ENCODE measurements around the gene ADD2.

ADD2 gene

GRCh38 chr2:70719231-70719630 lies 48.8 kb downstream of the ADD2 start:
- DNase-seq = no peak

- DNase-seq = no peak
Measured at GRCh38 chr2:70718736-70719135, 49.3 kb downstream of the ADD2 start.

- no peak for DNase-seq
Measured at GRCh38 chr2:70718241-70718640, 49.8 kb downstream of the ADD2 start.

- DNase-seq = no peak
Measured at GRCh38 chr2:70717431-70718038, 50.5 kb downstream of the ADD2 start.

GRCh38 chr2:70716951-70717350 lies 51.0 kb downstream of the ADD2 start:
- DNase-seq = no peak

- DNase-seq = no peak
Measured at GRCh38 chr2:70716131-70716743, 51.8 kb downstream of the ADD2 start.

DNA sequence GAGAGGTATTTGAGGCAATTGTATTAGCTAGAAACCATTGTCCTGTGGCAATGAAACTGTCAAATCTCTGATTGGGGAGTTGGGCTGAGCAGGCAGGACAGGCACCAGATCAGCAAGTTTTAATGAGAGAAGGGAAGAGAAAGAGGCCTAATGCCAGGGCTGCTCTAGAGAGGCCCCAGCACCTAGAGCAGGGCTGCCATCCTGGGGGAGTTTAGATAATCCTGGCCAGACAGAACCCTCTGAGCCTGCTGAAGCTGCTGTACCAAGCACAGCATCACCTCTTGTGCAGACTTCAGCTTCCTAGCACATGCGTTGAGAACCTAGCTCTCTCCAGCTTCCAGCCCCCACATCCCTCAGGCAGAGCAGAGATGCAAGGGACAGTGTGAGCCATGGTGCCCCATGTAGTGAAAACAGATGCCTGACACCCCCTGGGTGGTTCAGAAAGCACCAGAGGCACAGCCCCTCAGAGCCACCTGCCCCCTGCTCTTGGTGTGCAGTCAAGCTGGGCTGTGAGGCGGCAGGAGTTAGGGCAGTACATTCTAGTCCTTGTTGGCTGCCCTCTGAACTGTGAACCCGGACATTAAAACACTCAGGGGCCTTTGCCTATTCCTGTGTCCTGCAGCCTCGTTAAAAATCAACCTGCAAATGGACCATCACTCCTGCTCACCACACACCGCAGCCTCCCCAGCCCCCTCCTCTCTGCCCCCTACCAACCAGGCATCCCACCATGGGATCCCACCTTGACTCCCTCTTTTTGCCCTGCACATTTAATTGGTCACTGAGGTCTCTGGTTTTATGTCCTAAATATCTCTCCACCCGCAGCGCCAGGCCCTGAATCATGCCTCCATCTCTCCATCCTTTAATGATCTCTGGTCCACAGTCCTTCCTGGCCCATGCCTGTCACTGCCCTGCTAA lies 52.7 kb downstream of the ADD2 start:
- no peak for DNase-seq

GRCh38 chr2:70714141-70714905 lies 53.7 kb downstream of the ADD2 start:
- DNase-seq = no peak

- no peak for DNase-seq
Measured at GRCh38 chr2:70712916-70713315, 55.1 kb downstream of the ADD2 start.

DNA sequence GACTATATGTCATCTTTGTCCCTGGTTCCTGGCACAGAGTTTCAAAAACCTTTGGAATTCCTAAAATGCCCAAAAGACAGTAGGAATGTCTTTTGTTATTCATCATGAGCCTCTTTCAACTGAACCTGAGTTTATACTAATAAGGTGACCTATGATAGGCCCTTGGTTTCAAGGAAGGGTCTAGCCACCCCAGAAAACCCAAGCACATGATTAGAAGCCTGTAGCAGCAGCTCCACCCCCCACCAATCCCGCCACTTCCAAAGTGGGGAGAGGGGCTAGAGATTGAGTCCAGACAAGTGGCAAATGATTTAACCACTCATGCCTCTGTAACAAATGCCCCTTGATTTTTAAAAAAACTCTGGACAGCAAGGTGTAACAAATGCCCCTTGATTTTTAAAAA lies 56.8 kb downstream of the ADD2 start:
- no peak for DNase-seq

DNA sequence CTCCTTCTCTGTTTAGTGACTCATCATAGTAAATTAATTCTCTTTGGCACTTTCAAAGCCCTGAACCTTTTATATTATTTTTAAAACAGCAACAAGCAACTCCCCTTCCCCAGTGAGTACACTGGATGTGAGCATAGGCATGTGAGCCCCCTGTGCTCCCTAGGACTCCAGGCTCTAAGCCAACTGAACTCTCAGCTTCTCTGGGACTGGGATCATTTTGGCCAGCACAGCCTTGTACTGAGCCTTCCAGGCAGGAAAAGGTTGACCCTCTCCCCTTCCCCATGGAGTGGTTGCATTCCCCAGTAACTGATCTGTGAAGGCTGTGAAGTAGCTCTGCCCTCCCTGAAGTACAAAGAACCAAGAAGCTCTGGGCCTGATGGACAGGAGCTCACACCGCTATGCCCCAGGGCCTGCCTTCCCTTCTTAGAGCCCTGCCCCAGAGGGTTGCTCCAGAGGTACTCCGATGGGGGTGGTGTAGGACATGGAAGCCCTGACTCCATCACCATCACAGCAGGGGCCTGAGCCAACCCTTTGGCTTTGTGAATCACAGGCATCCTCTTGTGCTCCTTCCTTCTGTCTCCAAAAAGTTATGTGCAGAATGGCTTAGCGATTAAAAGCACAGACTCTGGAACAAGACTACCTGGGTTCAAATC lies 57.8 kb downstream of the ADD2 start:
- DNase-seq = no peak

DNA sequence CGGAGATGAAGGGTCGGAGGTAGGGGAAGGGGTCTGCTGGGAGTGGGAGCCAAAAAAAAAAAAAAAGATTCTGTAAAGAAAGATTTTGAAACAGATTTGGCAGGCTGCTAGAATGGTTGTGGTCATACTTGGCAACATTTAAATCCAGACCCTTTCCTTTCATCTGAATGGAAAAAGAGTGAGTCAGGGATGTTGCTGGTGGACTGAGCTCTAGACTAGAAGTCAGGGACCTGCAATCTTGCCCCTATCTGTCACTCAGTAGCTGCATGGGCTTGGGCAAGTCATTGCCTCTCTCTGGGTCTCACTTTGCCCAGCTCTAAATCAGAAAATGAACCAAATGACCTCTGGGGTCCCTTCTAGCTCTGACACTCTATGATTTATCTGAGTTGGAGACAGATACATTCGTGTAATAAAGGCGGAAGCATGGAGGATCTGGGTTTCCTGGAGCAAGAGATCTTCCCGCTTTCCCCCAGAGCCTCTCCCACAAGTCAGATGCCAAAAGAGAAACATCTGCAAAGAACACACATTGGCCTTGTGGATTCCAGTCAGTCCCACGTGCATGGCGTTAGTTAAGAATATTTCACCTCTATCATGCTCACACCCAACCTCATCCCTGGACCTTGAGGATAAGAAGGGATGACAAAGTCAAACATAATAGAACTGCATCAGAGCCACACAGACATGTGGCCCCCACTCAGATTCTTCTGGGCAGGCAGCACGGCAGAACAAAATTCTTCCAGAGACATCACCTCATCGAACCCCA lies 58.5 kb downstream of the ADD2 start:
- DNase-seq = no peak

DNA sequence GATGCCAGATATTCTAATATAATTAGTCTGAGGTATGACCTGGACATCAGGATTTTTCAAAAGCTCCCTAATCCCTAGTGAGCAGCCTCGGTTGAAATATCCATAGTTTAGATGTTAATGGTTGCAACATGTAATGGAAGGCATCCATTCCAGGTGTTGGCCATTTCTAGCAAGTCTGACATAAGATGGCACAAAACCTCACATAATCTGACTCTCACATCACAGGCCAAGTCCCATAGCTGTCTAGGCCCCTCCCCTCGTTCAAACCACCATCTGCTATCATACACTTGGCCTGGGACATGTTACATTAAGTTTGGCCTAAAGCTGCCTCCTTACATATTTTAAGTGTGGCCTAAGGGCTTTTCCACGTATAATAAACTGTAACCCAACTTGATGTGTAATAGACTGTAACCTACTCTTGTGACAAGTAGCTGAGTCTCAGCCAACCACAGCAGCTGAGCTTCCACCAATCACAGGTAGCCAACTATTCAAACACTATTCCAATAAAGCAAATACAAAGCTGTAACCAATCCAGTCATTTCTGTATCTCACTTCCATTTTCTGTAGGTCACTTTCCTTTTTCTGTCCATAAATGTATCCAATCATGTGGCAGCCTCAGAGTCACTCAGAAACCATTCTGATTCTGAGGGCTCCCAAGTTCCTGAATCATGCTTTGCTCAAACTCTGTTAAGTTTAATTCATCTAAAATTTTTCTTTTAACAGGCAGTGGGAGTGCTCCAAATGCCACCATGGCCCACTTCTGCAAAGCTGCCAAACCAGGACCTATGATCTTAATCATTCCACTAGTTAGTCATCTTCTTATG lies 59.4 kb downstream of the ADD2 start:
- DNase-seq = no peak

DNA sequence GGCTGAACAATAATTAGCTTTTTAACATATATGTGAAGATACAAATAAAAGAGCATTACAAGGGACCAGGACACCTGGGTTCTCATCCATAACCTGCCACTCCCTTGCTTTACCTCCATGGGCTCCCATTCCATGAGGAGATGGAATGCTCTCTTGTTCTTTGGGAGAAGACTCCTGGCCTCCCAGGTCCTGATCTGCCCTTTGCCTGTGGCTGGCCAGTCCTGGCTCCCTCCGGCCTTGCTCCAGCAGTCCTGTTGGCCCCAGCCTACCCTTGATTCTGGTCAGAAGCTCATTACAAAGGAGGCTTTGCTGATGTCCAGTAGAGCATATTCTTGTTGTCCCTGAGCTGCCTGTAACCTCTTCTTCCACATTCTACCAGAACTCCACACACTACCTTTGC lies 60.3 kb downstream of the ADD2 start:
- no peak for DNase-seq

DNA sequence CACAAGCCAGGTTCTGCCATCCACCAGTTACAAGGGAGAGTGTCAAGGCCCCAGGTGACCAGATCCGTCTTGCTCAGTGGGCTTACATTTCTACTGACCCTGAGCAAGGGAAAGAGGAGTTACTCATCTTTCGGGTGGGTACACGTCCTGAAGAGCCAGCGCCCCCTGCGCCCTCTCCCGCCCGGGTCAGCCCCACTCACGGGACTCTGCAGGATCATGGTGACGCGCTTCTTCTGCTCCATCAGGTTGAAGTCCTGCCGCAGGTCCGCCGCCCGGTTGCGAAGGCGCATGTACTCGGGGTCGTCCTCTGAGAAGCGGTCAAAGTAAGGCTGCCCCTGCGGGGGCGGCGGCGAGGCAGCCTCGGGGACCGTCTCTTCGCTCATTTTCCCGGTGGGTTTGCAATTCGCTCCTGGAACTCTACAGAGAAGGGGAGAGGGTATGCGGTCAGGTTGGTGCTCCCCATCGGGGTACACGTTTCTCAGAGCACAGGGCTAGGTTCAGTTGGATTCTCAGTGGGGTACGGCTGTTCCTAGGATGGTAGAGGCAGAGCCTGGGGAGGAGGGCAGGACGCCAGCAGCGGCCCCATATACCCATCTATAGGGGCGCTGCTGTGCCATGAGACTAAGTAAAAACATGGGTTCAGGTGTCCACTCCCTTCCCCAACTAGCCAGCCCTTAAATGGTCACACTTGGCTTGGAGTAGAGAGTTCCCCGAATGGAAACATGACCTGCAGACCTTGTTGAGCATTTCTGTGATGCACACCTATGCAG lies 61.8 kb downstream of the ADD2 start:
- no peak for DNase-seq

DNA sequence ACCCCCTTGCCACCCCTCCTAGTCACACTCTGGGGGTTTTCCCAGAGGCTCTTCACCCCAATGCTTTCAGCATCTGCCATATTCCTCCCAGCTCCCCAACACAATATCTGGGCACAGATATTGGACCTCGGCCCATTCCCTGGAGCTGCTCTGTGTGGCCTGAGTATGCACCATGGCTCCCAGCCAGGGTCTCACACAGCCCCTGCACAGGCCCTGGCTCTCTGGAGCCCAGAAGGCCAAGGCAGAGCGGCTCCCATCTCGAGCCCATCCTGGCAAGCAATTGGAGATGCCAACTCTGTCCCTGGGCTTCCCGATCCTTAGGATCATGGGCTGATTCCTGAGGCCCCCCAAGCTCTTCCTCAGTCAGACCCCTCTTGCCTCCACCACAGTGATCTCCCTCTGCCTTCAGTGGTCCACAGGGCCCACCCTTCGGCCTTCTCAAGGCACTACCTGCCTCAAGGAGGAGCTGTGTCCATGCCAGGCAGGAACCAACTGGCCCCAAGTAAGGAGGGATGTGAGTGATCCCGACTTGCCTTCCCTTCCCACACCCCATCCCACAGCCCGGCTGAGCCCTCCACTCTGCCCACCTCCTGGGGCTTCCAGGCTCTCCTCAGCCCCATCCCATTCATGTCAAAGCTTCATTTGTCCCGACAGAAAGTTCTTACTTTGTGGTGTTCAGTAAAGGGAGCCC lies 62.7 kb downstream of the ADD2 start:
- DNase-seq = no peak

GRCh38 chr2:70703900-70704549 lies 64.0 kb downstream of the ADD2 start:
- DNase-seq = no peak

DNA sequence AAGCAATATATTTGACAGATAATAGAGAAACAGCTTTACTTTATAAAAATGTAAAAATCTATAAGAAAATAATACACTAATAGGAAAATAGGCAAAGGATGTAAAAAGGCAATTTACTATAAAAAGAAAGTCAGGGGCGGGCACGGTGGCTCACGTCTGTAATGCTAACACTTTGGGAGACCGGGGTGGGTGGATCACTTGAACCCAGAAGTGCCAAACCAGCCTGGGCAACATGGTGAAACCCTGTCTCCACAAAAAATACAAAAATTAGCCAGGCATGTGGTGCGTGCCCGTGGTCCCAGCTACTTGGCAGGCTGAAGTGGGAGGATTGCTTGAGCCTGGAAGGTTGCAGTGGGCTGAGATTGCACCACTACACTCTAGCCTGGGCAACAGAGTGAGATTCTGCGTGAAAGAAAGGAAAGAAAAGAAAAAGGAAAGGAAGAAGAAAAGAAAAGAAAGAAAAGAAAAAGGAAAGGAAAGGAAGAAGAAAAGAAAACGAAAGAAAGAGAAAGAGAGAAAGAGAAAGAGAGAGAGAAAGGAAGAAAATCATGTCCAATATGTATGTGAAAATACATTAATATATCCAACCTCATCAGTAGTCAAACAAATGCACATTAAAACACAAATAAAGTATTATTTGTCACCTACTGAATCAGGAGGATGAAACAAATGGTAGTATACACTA lies 65.1 kb downstream of the ADD2 start:
- no peak for DNase-seq

Data from CD4-positive, alpha-beta T cell treated with Interleukin-10 for 1 hour (primary cell).